ENCODE results near the gene ZDHHC20.

DNA sequence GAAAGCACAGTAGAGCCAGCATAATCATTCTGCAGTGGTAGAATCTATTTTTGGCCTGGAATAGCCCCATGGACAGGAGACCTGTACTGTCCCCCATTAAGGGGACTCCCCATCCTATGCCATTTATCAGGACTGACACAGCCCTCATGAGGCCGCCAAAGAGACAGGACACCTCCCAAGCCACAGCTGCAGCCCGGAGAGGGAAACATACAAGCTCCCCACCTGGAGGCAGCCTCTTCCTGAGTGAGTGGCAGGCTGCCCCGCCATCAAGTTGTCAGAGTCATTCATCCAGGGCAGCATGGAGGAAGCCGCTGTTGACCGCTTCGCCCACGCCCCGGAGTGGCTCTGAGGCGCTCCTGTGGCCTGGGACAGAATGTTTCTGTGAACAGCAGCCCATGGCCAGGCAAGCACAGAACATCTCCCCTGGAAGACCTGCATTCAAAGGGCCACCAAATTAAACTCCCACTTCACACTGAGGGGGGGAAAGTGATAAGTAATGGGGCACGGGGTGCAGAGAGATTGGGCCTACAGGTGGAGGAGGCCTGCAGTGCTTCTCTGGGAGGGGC is 111.3 kb downstream of the ZDHHC20 start:
- TF ChIP-seq POLR2A (IDR thresholded peaks at IDR 0.05) = no peak
- TF ChIP-seq, protein P1, sequence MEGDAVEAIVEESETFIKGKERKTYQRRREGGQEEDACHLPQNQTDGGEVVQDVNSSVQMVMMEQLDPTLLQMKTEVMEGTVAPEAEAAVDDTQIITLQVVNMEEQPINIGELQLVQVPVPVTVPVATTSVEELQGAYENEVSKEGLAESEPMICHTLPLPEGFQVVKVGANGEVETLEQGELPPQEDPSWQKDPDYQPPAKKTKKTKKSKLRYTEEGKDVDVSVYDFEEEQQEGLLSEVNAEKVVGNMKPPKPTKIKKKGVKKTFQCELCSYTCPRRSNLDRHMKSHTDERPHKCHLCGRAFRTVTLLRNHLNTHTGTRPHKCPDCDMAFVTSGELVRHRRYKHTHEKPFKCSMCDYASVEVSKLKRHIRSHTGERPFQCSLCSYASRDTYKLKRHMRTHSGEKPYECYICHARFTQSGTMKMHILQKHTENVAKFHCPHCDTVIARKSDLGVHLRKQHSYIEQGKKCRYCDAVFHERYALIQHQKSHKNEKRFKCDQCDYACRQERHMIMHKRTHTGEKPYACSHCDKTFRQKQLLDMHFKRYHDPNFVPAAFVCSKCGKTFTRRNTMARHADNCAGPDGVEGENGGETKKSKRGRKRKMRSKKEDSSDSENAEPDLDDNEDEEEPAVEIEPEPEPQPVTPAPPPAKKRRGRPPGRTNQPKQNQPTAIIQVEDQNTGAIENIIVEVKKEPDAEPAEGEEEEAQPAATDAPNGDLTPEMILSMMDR (IDR thresholded peaks at IDR 0.05) = no peak

Data from uterus (tissue), 2 donors.